ENCODE results near the gene PRR23B. TPM values are rescaled to one million over a fixed set of nuclear protein-coding genes. Genes with fewer than 3 reads are reported as not detected.

The PRR23B gene
- total and polyA plus RNA-seq, 5 donors, result not detected

- no peaks in the 10 kb centered on the region for H3K27me3 ChIP-seq (ENCODE audit: control insufficient read depth, insufficient read depth)
- ATAC-seq, result peak in 1 of 2 donors; percentile 25
These were observed 474 bp downstream of the PRR23B start for GRCh38 chr3:139020036-139020867.

GRCh38 chr3:139016430-139017048 is 4.2 kb downstream of the PRR23B start:
- WGBS, result 73% methylated on average over 3 of the region's 3 CpGs
- Histone ChIP-seq H3K4me1 (ENCODE audit: control insufficient read depth, insufficient read depth, low read length) (no peaks in the 10 kb centered on the region), H3K27ac (ENCODE audit: low read length) (no peak overlapping the region), H3K9me3 (ENCODE audit: control insufficient read depth, low read length) (peaks cover 2% of the 10 kb centered on the region), H3K27me3 (ENCODE audit: control insufficient read depth, insufficient read depth) (no peaks in the 10 kb centered on the region), H3K4me3 (ENCODE audit: low read length) (no peak overlapping the region)
- DNase-seq (no peak), ATAC-seq (no peak)
- intact Hi-C loops (cut with DNase I), result no loop called here

More at GRCh38 chr3:139020036-139020867, 474 bp downstream of the PRR23B start:
- H3K27ac ChIP-seq (ENCODE audit: low read length), result no peak overlapping the region
- WGBS, result 50% methylated on average over 81 of the region's 81 CpGs
- no peaks in the 10 kb centered on the region for H3K4me1 ChIP-seq (ENCODE audit: control insufficient read depth, insufficient read depth, low read length)
- intact Hi-C loops (cut with DNase I), result no loop called here
- DNase-seq, result peak in 1 of 3 donors; percentile 40
- peaks cover 2% of the 10 kb centered on the region for H3K9me3 ChIP-seq (ENCODE audit: control insufficient read depth, low read length)
- no peak overlapping the region for H3K4me3 ChIP-seq (ENCODE audit: low read length)

GRCh38 chr3:139006051-139006716 is 14.5 kb downstream of the PRR23B start, which contains the start of gene PRR23A:
TSS of gene PRR23A (minus strand) at chr3:139006268. CDS start at chr3:139006268, 0 bp downstream.
- peak in 2 of 3 donors; percentile 30 to 42 for DNase-seq
- H3K27ac ChIP-seq (ENCODE audit: low read length), result no peak within 1 kb of the TSS
- no peaks in the 10 kb centered on the region for H3K4me1 ChIP-seq (ENCODE audit: control insufficient read depth, insufficient read depth, low read length)
- 70% methylated on average over 60 of the region's 60 CpGs for WGBS
- no peak within 1 kb of the TSS for H3K4me3 ChIP-seq (ENCODE audit: low read length)
- intact Hi-C loops (cut with DNase I), result no loop called here
- no peaks in the 10 kb centered on the region for H3K27me3 ChIP-seq (ENCODE audit: control insufficient read depth, insufficient read depth)
- no peaks in the 10 kb centered on the region for H3K9me3 ChIP-seq (ENCODE audit: control insufficient read depth, low read length)
- peak in 1 of 2 donors; percentile 14 for ATAC-seq

GRCh38 chr3:139005356-139005993 is 15.3 kb downstream of the PRR23B start:
- peak in 1 of 3 donors; percentile 41 for DNase-seq
- 82% methylated on average over 45 of the region's 45 CpGs for WGBS
- ATAC-seq, result no peak
- no peak overlapping the region for H3K4me3 ChIP-seq (ENCODE audit: low read length)
- intact Hi-C loops (cut with DNase I), result no loop called here
- H3K27ac ChIP-seq (ENCODE audit: low read length), result no peak overlapping the region
- no peaks in the 10 kb centered on the region for H3K9me3 ChIP-seq (ENCODE audit: control insufficient read depth, low read length)
- no peaks in the 10 kb centered on the region for H3K27me3 ChIP-seq (ENCODE audit: control insufficient read depth, insufficient read depth)
- no peaks in the 10 kb centered on the region for H3K4me1 ChIP-seq (ENCODE audit: control insufficient read depth, insufficient read depth, low read length)

GRCh38 chr3:138995706-138996105 is 25.0 kb downstream of the PRR23B start:
- no peak overlapping the region for H3K4me3 ChIP-seq (ENCODE audit: low read length)
- no peaks in the 10 kb centered on the region for H3K4me1 ChIP-seq (ENCODE audit: control insufficient read depth, insufficient read depth, low read length)
- 80% methylated on average over 1 of the region's 1 CpG for WGBS
- DNase-seq (no peak), ATAC-seq (no peak)
- intact Hi-C loops (cut with DNase I), result no loop called here
- no peaks in the 10 kb centered on the region for H3K9me3 ChIP-seq (ENCODE audit: control insufficient read depth, low read length)
- H3K27me3 ChIP-seq (ENCODE audit: control insufficient read depth, insufficient read depth), result no peaks in the 10 kb centered on the region
- no peak overlapping the region for H3K27ac ChIP-seq (ENCODE audit: low read length)

- Histone ChIP-seq H3K27ac (ENCODE audit: low read length) (no peak overlapping the region), H3K27me3 (ENCODE audit: control insufficient read depth, insufficient read depth) (no peaks in the 10 kb centered on the region), H3K9me3 (ENCODE audit: control insufficient read depth, low read length) (no peaks in the 10 kb centered on the region), H3K4me1 (ENCODE audit: control insufficient read depth, insufficient read depth, low read length) (no peaks in the 10 kb centered on the region), H3K4me3 (ENCODE audit: low read length) (no peak overlapping the region)
- DNase-seq (no peak), ATAC-seq (no peak)
- 93% methylated on average over 2 of the region's 2 CpGs for WGBS
- intact Hi-C loops (cut with DNase I), result no loop called here
These were observed 33.5 kb downstream of the PRR23B start for GRCh38 chr3:138987181-138987580.

GRCh38 chr3:138985932-138986331 is 34.8 kb downstream of the PRR23B start:
- 42% methylated on average over 4 of the region's 4 CpGs for WGBS

GRCh38 chr3:138984816-138985215 is 35.9 kb downstream of the PRR23B start:
- intact Hi-C loops (cut with DNase I), result no loop called here
- 72% methylated on average over 3 of the region's 3 CpGs for WGBS

More at GRCh38 chr3:138985932-138986331, 34.8 kb downstream of the PRR23B start:
- Histone ChIP-seq H3K4me1 (ENCODE audit: control insufficient read depth, insufficient read depth, low read length) (no peaks in the 10 kb centered on the region), H3K9me3 (ENCODE audit: control insufficient read depth, low read length) (no peaks in the 10 kb centered on the region), H3K4me3 (ENCODE audit: low read length) (no peak overlapping the region), H3K27ac (ENCODE audit: low read length) (no peak overlapping the region), H3K27me3 (ENCODE audit: control insufficient read depth, insufficient read depth) (no peaks in the 10 kb centered on the region)
- intact Hi-C loops (cut with DNase I), result no loop called here
- no peak for DNase-seq
- no peak for ATAC-seq

GRCh38 chr3:138976047-138976446 is 44.7 kb downstream of the PRR23B start:
- no peak overlapping the region for H3K4me3 ChIP-seq (ENCODE audit: low read length)
- ATAC-seq (no peak), DNase-seq (no peak)
- H3K27ac ChIP-seq (ENCODE audit: low read length), result no peak overlapping the region
- H3K27me3 ChIP-seq (ENCODE audit: control insufficient read depth, insufficient read depth), result no peaks in the 10 kb centered on the region
- intact Hi-C loops (cut with DNase I), result no loop called here
- H3K4me1 ChIP-seq (ENCODE audit: control insufficient read depth, insufficient read depth, low read length), result no peaks in the 10 kb centered on the region
- no peaks in the 10 kb centered on the region for H3K9me3 ChIP-seq (ENCODE audit: control insufficient read depth, low read length)

More at GRCh38 chr3:138984816-138985215, 35.9 kb downstream of the PRR23B start:
- Histone ChIP-seq H3K4me1 (ENCODE audit: control insufficient read depth, insufficient read depth, low read length) (no peaks in the 10 kb centered on the region), H3K27me3 (ENCODE audit: control insufficient read depth, insufficient read depth) (no peaks in the 10 kb centered on the region), H3K9me3 (ENCODE audit: control insufficient read depth, low read length) (no peaks in the 10 kb centered on the region), H3K27ac (ENCODE audit: low read length) (no peak overlapping the region), H3K4me3 (ENCODE audit: low read length) (no peak overlapping the region)
- DNase-seq (no peak), ATAC-seq (no peak)

GRCh38 chr3:138975351-138975750 is 45.4 kb downstream of the PRR23B start:
- ATAC-seq, result no peak
- no peaks in the 10 kb centered on the region for H3K27me3 ChIP-seq (ENCODE audit: control insufficient read depth, insufficient read depth)
- intact Hi-C loops (cut with DNase I), result no loop called here
- H3K27ac ChIP-seq (ENCODE audit: low read length), result no peak overlapping the region
- no peaks in the 10 kb centered on the region for H3K4me1 ChIP-seq (ENCODE audit: control insufficient read depth, insufficient read depth, low read length)
- no peaks in the 10 kb centered on the region for H3K9me3 ChIP-seq (ENCODE audit: control insufficient read depth, low read length)
- 91% methylated on average over 8 of the region's 8 CpGs for WGBS
- no peak overlapping the region for H3K4me3 ChIP-seq (ENCODE audit: low read length)
- DNase-seq, result no peak
